HAP-1 (cell line): Measurements from ENCODE around the gene KIAA0319L.

Experiments used
- DNase-seq, 2 experiments: peaks; one replicate each; pipeline ENCODE4 v3.0.0-alpha.2; 2016 to 2020; ENCODE audit warnings: low spot score in 2 of 2
- H3K27me3 ChIP-seq: fragments of 250-450 bp; sonication (Bioruptor Pico); 2 replicates; pipeline ENCODE4 v1.5.1; 2020; ENCODE audit warnings: low read depth, mild to moderate bottlenecking, moderate library complexity
- H3K36me3 ChIP-seq: fragments of 250-450 bp; sonication (Bioruptor Pico); replicated peaks from 2 replicates; pipeline ENCODE4 v1.5.1; 2020; ENCODE audit warnings: mild to moderate bottlenecking
- H3K4me1 ChIP-seq: fragments of 250-450 bp; sonication (Bioruptor Pico); 2 replicates; pipeline ENCODE4 v1.5.1; 2020; ENCODE audit warnings: mild to moderate bottlenecking
- H3K4me3 ChIP-seq: fragments of 250-450 bp; sonication (Bioruptor Pico); 2 replicates; pipeline ENCODE4 v1.5.1; 2020; ENCODE audit warnings: mild to moderate bottlenecking, moderate library complexity
- H3K9me3 ChIP-seq: fragments of 250-450 bp; sonication (Bioruptor Pico); 2 replicates; pipeline ENCODE4 v1.5.1; 2020; ENCODE audit warnings: mild to moderate bottlenecking, moderate library complexity
- in situ Hi-C: fragments of 300-500 bp; cut with MboI; formaldehyde crosslinking; loops from 3 replicates; pipeline ENCODE4 v1.14.3; 2020; ENCODE audit warnings: low sequenced_read_pairs, inconsistent platforms, mixed read lengths

The KIAA0319L gene

DNA sequence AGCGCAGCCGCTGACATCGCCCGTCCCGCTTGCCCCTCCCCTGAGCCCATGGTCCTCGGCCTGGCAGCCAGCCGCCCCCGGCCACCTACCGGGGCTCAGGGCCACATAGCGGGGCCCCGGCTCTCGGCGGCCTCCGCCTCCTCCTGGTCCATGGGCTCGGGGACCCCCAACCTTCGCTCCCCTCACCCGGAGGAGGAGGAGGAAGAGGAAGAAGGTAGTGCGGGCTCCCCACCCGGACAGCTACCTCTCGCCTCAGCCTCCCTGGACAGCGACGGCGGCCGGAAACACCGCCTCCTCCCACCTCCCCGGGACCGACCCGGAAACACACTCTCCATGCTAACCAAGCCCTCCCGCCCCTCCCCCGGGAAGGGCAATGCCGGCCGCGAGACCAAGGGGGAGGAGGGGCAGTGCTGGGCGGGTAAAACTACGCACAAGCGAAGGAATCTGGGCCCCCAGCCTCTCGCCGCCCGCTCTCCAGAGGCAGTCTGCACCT is at the start of gene KIAA0319L:
Gene KIAA0319L (minus strand): TSS at position 286 of the 493 bp plus-strand sequence. CDS start 2,912 bp downstream, outside the sequence.
- H3K4me3 ChIP-seq = peak within 1 kb of the TSS; percentile 98
- H3K27me3 ChIP-seq = no peaks in the 10 kb centered on the region
- H3K9me3 ChIP-seq = no peaks in the 10 kb centered on the region
- in situ Hi-C loops = no loop called here
- DNase-seq = peak; percentile 86 to 92
- H3K36me3 ChIP-seq = peaks cover 18% of the 10 kb centered on the region
- peaks cover 31% of the 10 kb centered on the region for H3K4me1 ChIP-seq

DNA sequence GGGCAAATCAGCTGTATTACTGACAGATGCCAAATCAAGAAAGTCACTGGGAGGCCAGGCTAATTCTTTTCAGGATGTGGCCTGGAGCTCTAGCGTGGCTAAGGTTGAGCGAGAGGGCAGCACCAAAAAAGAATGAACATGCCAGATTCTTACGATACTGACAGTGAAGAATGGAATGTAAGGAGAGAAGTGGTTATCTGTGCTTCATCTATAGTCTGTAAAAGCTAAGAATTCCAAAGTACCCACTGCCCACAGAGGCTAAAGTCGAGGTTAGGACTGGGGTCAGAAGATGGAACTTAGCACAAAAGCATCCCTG is 48.6 kb upstream of the KIAA0319L start:
- Histone ChIP-seq H3K36me3 (peaks cover 86% of the 10 kb centered on the region), H3K27me3 (no peaks in the 10 kb centered on the region), H3K4me3 (no peak overlapping the region), H3K9me3 (no peaks in the 10 kb centered on the region), H3K4me1 (no peaks in the 10 kb centered on the region)
- DNase-seq = no peak
- in situ Hi-C loops = no loop called here

DNA sequence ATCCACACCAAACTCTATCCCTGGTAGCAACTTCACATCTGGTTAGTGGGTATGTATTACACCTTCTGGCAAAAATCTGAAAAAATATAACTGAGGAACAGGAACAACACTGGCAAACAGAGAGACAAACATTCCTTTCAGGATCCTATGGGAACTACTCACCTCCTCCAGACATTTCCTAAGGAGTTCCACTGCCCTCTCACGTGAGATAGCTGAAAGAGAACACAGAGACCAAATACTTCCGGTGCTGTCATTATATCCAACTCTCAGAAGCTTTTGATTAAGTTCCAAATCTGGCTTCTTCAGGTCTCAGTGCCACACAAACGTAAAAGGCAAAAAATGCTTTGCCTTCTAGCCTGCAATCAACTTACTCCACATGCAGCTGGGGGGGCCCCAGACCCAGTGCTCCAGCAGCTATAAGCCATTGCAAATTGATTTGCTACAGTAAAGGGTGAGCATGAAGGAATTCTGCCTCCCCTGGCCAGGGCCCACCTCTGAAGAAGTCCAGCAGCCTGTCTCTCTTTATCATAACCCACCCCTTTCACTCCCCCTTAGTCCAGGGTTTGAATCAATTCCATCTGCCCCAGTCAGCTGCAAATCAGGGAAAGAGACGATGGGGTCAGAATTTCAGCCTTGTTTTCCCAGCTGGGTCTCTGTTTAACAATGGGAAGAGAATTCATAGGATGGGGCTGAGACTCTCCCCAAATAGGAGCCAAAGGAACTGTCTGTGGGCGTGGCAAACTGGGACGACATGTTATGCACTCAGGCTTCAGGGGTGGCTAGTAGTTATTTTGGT is 48.1 kb upstream of the KIAA0319L start:
- H3K27me3 ChIP-seq = no peaks in the 10 kb centered on the region
- no peaks in the 10 kb centered on the region for H3K9me3 ChIP-seq
- H3K36me3 ChIP-seq = peaks cover 84% of the 10 kb centered on the region
- no peak for DNase-seq
- in situ Hi-C loops = no loop called here
- H3K4me1 ChIP-seq = no peaks in the 10 kb centered on the region
- no peak overlapping the region for H3K4me3 ChIP-seq

DNA sequence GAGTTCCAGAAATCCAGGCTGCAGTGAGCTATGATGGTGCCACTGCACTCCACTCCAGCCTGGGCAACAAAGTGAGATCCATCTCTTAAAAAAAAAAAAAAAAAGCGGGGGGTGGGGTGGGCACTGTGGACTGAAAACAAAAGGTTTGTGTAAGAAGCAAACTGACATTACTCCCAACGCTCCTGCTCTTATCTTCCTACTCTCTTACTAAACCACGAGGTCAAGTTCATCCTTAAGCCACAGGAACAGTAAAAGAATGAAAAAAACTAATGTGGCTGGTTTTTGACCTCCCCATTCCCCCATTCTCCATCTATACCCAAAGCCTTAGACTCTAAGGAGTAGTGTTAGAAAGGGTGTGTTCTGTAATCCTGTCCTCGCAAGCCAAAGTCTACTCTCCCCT is 46.7 kb upstream of the KIAA0319L start:
- peaks cover 83% of the 10 kb centered on the region for H3K36me3 ChIP-seq
- no peaks in the 10 kb centered on the region for H3K4me1 ChIP-seq
- H3K27me3 ChIP-seq = no peaks in the 10 kb centered on the region
- no peaks in the 10 kb centered on the region for H3K9me3 ChIP-seq
- in situ Hi-C loops = no loop called here
- DNase-seq = no peak
- H3K4me3 ChIP-seq = no peak overlapping the region

DNA sequence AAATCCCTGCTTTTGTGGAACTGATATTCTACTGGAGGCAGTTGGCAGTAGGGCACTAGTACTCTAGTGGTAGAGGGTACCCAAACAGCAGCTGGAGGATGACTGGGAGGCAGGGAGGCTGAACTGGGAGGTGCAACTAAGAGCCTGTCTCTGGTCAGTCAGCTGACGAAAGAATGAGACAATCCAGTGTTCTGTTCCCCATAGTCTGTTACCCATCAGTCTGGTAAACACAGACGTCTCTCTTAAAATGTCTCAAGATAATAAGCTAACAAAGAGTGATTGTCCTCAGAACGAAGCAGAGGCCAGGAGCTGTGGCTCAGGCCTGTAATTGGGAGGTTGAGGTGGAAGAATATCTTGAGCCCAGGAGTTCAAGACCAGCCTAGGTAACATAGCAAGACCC is 46.3 kb upstream of the KIAA0319L start:
- peaks cover 78% of the 10 kb centered on the region for H3K36me3 ChIP-seq
- no peaks in the 10 kb centered on the region for H3K4me1 ChIP-seq
- no peaks in the 10 kb centered on the region for H3K27me3 ChIP-seq
- H3K9me3 ChIP-seq = no peaks in the 10 kb centered on the region
- in situ Hi-C loops = no loop called here
- no peak overlapping the region for H3K4me3 ChIP-seq
- no peak for DNase-seq

DNA sequence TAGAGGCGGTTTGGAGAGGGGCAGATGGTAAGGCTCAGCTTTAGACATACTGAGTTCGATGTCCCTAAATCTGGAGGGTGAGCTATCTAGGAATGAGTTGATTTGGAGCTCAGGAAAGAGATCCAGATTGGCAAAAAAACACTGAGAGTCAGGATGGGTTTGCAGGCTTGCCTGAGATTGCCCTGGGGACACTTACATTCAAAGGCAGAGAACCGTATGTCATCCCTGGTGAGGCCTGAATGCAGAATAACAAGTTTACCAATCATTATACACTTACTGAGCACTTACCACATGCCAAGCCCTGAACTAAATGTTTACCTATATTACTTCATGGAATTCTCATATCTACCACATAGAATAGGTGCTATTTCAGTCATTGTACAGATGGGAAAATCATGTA is 43.4 kb upstream of the KIAA0319L start:
- DNase-seq = no peak
- in situ Hi-C loops = no loop called here
- Histone ChIP-seq H3K4me1 (no peaks in the 10 kb centered on the region), H3K4me3 (no peak overlapping the region), H3K36me3 (peaks cover 60% of the 10 kb centered on the region), H3K27me3 (no peaks in the 10 kb centered on the region), H3K9me3 (no peaks in the 10 kb centered on the region)

DNA sequence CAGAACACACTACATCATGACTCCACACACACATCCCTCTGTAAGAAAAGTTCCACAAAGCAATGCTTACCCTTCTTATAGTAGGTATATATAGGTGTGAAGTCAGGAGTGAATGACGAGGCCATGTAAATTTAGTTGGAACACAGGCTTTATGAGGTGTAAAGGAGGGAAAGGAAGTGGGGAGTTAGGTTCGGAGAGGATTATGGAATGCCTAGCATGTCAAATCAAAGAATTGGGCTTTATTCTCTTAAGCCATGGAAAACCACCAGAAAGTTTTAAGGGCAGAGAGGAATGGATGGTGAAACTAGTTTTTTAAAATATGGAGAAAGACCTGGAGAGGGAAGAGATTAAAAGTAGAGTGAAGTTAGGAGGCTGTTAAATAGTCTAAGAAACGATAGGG is 42.2 kb upstream of the KIAA0319L start:
- in situ Hi-C loops = no loop called here
- Histone ChIP-seq H3K27me3 (no peaks in the 10 kb centered on the region), H3K4me3 (no peak overlapping the region), H3K9me3 (no peaks in the 10 kb centered on the region), H3K36me3 (peaks cover 53% of the 10 kb centered on the region), H3K4me1 (no peaks in the 10 kb centered on the region)
- no peak for DNase-seq

DNA sequence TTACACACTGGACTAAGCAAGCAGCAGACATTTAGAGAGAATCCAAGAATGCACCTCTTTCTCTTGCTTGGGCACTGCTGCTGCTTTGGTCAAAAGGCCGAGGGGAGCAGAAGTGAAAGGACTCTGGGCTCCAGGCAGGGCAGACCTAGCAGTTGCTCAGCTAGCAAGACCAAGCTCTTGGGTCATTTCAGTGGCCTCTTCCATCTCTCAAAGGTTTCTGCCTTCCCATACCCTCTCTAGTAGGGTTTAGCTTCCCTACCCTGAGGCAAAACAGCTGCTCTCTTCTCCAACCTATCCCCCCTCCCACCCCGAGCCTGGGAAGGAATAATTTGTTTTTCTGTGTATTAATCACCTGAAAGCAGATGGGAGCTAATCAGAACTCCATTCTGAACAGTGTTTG is 41.7 kb upstream of the KIAA0319L start:
- no peak for DNase-seq
- Histone ChIP-seq H3K4me1 (no peaks in the 10 kb centered on the region), H3K4me3 (no peak overlapping the region), H3K36me3 (peaks cover 48% of the 10 kb centered on the region), H3K27me3 (no peaks in the 10 kb centered on the region), H3K9me3 (no peaks in the 10 kb centered on the region)
- in situ Hi-C loops = no loop called here

DNA sequence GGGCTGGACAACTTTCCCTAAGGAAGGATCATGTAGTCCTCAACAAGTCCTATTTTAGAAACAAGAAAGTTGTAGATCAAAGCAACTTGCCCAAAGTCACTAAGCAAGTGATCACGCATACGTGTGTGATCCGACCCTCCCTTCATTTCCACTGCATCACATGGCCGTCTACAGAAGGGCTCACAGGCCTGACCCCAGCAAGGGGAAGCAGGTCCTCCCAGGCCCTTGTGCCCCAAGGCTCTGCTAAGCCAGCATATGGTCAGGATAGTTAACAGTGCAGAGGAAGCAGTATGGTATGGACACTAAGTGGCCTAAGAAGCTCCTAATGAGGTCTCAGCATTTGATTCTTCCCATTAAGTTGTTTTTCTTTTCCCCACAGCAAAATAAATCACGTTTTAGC is 40.7 kb upstream of the KIAA0319L start:
- no peaks in the 10 kb centered on the region for H3K4me1 ChIP-seq
- in situ Hi-C loops = no loop called here
- no peak overlapping the region for H3K4me3 ChIP-seq
- peaks cover 39% of the 10 kb centered on the region for H3K36me3 ChIP-seq
- H3K27me3 ChIP-seq = no peaks in the 10 kb centered on the region
- no peak for DNase-seq
- no peaks in the 10 kb centered on the region for H3K9me3 ChIP-seq

DNA sequence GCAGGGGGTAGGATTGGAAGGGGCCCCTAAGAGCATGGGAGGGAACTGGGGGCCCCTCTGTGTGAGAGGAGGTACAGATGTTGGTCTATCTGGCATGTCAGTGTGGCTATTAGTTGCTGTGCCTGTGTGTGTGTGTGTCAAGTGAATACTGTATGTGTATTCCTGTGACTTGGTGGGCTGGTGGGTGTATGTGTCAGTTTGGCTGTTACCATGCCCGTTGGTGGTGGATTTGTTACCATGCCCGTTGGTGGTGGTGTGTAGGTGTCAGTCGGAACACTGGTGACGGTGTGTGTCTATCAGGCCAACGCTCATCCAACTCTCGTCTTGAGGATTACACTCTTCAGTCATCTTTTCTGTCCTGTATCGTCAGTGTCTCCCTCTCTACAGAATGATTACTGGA is 38.5 kb upstream of the KIAA0319L start:
- Histone ChIP-seq H3K4me3 (no peak overlapping the region), H3K36me3 (peaks cover 21% of the 10 kb centered on the region; the same call in 1 of the 2 replicates), H3K4me1 (no peaks in the 10 kb centered on the region), H3K27me3 (no peaks in the 10 kb centered on the region), H3K9me3 (no peaks in the 10 kb centered on the region)
- no peak for DNase-seq
- in situ Hi-C loops = no loop called here

DNA sequence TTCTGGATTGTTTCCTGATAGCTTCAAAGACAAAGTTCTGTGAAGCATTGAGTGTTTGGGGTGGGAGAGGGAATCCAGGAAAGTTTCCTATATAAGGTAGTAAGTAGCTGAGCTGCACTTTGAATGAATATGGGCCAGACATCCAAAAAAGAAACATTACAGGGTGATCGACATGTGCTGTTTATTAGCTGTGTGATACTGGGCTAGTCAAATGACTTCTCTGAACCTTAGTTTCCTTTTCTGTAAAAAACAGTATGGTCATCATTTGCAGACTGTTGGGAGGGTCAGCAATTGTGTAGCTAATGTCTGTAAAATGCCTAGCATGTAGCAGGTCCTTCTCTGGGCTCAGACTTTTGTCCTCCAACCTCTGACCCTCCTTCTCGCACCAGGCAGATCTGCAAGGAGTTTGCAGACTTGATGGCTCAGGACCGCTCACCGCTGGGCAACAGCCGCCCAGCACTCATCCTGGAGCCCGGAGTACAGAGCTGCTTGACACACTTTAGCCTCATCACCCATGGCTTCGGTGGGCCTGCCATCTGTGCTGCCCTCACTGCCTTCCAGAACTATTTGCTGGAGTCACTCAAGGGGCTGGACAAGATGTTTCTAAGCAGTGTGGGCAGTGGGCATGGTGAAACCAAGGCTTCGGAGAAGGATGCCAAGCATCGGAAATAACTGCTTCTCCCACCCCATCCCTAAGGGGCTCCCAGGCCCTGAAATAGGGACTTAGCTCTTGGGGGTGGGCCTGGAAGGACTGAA is 37.0 kb upstream of the KIAA0319L start:
- no peaks in the 10 kb centered on the region for H3K9me3 ChIP-seq

DNA sequence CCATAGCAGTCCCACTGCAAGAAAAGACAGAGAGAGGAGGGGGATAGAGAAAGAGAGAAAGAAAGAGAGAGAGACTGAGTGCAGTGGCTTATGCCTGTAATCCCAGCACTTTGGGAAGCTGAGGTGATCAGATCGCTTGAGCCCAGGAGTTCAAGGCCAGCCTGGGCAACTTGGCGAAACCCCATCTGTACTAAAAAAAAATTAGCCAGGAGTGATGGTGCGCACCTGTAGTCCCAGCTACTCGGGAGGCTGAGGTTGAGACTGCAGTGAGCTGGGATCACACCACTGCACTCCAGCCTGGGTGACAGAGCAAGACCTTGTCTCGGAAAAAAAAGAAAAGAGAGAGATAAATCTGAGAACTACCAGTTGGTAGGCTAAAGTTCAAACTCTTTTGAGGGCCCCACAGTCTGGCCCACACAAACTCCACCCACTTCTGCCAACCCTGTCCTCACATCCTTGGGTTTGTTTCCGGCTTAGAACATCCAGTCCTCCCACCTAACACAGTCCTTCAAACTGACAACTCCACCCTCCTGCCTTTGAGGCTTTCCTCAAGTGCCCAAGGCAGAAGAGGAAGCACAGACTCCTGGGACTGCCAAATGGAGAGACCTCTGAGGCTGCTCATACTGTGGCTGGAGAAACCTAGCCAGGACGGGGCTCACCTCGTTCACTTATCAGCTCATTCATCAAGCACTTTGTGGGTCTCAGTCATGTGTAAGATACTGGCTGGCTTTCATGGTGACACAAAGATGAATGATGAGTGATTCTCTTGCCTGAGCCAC is 36.0 kb upstream of the KIAA0319L start:
- Histone ChIP-seq H3K36me3 (peaks cover 13% of the 10 kb centered on the region; the same call in 1 of the 2 replicates), H3K4me1 (no peaks in the 10 kb centered on the region)

More for the DNA sequence above, 37.0 kb upstream of the KIAA0319L start:
- Histone ChIP-seq H3K36me3 (peaks cover 14% of the 10 kb centered on the region; the same call in 1 of the 2 replicates), H3K27me3 (no peaks in the 10 kb centered on the region), H3K4me3 (no peak overlapping the region), H3K4me1 (no peaks in the 10 kb centered on the region)
- no peak for DNase-seq
- in situ Hi-C loops = no loop called here

DNA sequence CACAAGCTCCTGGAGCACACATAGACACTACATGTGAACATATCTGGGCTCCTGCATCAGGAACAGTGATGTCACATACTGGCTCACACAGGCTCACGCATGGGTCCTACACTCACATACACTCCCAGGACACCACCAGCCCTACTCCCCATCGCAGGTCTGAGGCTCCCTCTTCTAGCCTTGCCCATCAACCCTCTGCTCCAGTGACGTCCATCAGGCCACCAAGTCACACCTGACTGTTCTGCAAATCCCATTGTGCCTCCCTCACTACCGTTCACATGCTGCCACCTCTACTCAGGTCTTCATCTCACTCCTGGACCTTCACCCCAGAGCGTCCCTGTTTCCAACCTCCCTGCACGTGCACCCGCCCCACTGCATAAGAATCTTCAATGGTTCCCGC is 34.0 kb upstream of the KIAA0319L start:
- no peak overlapping the region for H3K4me3 ChIP-seq
- in situ Hi-C loops = no loop called here
- H3K9me3 ChIP-seq = no peaks in the 10 kb centered on the region
- DNase-seq = no peak
- no peaks in the 10 kb centered on the region for H3K27me3 ChIP-seq
- H3K36me3 ChIP-seq = peaks cover 10% of the 10 kb centered on the region; the same call in 1 of the 2 replicates
- no peaks in the 10 kb centered on the region for H3K4me1 ChIP-seq

More for the DNA sequence above, 36.0 kb upstream of the KIAA0319L start:
- no peak overlapping the region for H3K4me3 ChIP-seq
- DNase-seq = no peak
- in situ Hi-C loops = no loop called here
- H3K27me3 ChIP-seq = no peaks in the 10 kb centered on the region
- H3K9me3 ChIP-seq = no peaks in the 10 kb centered on the region
